Natural killer cell treated with Interleukin-12 subunit alpha and Interleukin-12 subunit beta and Interleukin-15 and Interleukin-18, amount 100 ng/mL, for 72 hours (primary cell): ENCODE data around the gene ACSM3. TPM values are rescaled to one million over a fixed set of nuclear protein-coding genes. Genes with fewer than 3 reads are reported as not detected.

Experiments used
- ATAC-seq, 2 donors: fragments of 150-1000 bp; cut with Tn5 transposase in 1 of 2; sonication (Bioruptor Pico), chemical (Tn5 transposase) in 1 of 2; 2 replicates each; pipeline ENCODE4 v1.10.0; 2021
- DNase-seq: peaks from one replicate; pipeline ENCODE4 v3.0.0; 2022; ENCODE audit warnings: low spot score
- H3K27ac Mint-ChIP-seq, 2 donors: 1 replicate in 1 of 2; 2 replicates in 1 of 2; pipeline ENCODE4 v1.8.0; 2022; ENCODE audit warnings: mixed read lengths in 2 of 2, mild to moderate bottlenecking in 1 of 2, moderate library complexity in 1 of 2
- H3K27me3 Mint-ChIP-seq, 2 donors: 1 replicate in 1 of 2; 2 replicates in 1 of 2; pipeline ENCODE4 v1.8.0; 2022; ENCODE audit warnings: mixed read lengths in 2 of 2
- H3K36me3 Mint-ChIP-seq: one replicate; pipeline ENCODE4 v1.8.0; 2022; ENCODE audit warnings: mixed read lengths
- H3K4me1 Mint-ChIP-seq, 2 donors: 1 replicate in 1 of 2; 2 replicates in 1 of 2; pipeline ENCODE4 v1.8.0; 2022; ENCODE audit warnings: low read depth in 2 of 2, mixed read lengths in 2 of 2, mild to moderate bottlenecking in 1 of 2
- H3K4me3 Mint-ChIP-seq: one replicate; pipeline ENCODE4 v1.8.0; 2022; ENCODE audit warnings: mixed read lengths
- H3K9me3 Mint-ChIP-seq: 2 replicates; pipeline ENCODE4 v1.8.0; 2022; ENCODE audit warnings: mixed read lengths
- total RNA-seq, 2 donors: library from RNA; stranded (reverse); gene quantifications; one replicate each; pipeline ENCODE4 v1.2.3, GENCODE V29; 2022

The ACSM3 gene
- total RNA-seq, 2 donors from 2014 or later = 1.5 to 7.2 TPM

- DNase-seq = no peak
- no peak for ATAC-seq
- H3K36me3 Mint-ChIP-seq = peaks cover 11% of the 10 kb centered on the region
- no peak overlapping the region for H3K4me3 Mint-ChIP-seq
- no peaks in the 10 kb centered on the region for H3K9me3 Mint-ChIP-seq
- H3K27me3 Mint-ChIP-seq = no peaks in the 10 kb centered on the region
- no peak overlapping the region for H3K27ac Mint-ChIP-seq
- H3K4me1 Mint-ChIP-seq = no peaks in the 10 kb centered on the region
Measured at GRCh38 chr16:20829536-20829935, 65.7 kb downstream of the ACSM3 start.

DNA sequence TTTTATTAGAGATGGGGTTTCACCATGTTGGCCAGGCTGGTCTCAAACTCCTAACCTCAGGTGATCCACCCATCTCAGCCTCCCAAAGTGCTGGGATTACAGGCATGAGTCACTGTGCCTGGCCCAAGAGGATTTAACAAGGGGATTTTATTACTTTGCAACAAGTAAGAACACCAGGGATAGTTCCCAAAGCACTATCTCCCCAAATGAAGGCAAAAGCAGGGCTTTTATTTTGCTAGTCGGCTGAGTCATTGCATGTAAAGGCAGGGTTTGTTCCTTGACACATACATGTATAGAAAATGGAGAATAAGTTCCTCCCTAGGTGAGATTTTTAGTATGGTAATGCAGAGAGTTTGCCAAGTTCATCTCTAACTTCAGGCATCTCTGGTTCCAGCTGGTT lies 66.6 kb downstream of the ACSM3 start:
- H3K36me3 Mint-ChIP-seq = peaks cover 19% of the 10 kb centered on the region
- no peaks in the 10 kb centered on the region for H3K4me1 Mint-ChIP-seq
- no peaks in the 10 kb centered on the region for H3K27me3 Mint-ChIP-seq
- H3K4me3 Mint-ChIP-seq = no peak overlapping the region
- ATAC-seq = no peak
- H3K9me3 Mint-ChIP-seq = no peaks in the 10 kb centered on the region
- DNase-seq = no peak
- no peak overlapping the region for H3K27ac Mint-ChIP-seq

DNA sequence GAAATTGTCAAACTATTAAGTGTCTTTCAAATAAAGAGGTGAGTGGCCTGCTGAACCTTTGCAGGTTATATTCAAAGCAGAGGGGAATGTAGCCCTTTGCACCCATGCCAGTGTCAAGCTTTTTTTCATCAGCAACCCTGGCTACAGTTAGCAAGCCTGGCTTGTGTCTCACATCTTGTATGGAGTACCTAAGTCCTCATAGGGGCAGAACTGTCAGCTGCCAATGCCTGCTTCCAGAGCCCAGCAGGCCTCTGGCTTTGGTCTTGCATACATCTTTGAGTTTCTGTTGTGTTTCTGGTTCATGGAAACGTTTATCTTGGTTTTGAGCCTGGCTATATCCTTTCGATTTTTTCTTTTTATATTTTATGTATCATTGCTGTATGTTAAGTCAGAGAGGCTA lies 69.3 kb downstream of the ACSM3 start:
- peaks cover 21% of the 10 kb centered on the region for H3K36me3 Mint-ChIP-seq
- H3K4me1 Mint-ChIP-seq = no peaks in the 10 kb centered on the region
- H3K9me3 Mint-ChIP-seq = no peaks in the 10 kb centered on the region
- no peaks in the 10 kb centered on the region for H3K27me3 Mint-ChIP-seq
- no peak for DNase-seq
- no peak for ATAC-seq
- no peak overlapping the region for H3K27ac Mint-ChIP-seq
- no peak overlapping the region for H3K4me3 Mint-ChIP-seq

DNA sequence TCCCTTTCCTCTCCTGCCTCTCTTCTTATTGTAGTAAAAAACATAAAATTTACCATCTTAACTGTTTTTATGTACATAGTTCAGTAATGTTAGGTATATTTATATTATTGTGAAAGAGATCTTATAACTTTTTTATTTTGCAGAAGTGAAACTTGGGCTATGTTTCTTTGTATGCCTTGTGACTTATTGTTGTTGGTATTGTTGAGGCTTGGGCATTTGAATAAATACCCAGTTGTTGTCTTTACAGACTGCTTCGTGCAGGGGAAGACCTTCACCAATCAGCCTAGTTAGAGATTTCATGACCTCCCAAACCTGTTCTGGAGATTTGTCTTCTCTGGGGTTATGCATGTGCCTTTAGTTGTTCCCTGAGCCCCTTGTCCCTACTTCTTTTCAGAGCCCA lies 74.4 kb downstream of the ACSM3 start:
- DNase-seq (no peak), ATAC-seq (no peak)
- Mint-ChIP-seq H3K36me3 (peaks cover 21% of the 10 kb centered on the region), H3K9me3 (no peaks in the 10 kb centered on the region), H3K4me3 (no peak overlapping the region), H3K27me3 (no peaks in the 10 kb centered on the region), H3K27ac (no peak overlapping the region), H3K4me1 (no peaks in the 10 kb centered on the region)

DNA sequence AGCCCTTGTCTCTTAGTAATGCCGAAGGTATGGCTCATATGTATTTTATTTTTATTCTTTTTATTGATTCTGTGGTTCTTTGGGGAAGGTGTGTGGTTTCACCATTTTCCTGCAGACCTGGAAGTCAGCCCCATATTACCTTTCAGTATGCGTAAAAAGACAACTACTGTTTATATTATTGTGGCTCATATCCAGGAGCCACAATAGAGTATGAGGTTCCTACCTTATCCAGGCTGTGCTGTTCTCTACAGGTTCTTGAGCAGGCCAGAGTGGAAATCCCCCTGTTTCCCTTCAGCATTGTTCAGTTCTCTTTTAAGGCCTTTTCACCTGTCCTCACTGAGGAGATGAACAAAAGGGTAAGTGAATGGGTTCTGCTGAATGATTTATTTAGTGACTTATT lies 75.7 kb downstream of the ACSM3 start:
- Mint-ChIP-seq H3K36me3 (peaks cover 19% of the 10 kb centered on the region), H3K27me3 (no peaks in the 10 kb centered on the region), H3K4me3 (no peak overlapping the region), H3K27ac (no peak overlapping the region), H3K4me1 (peaks cover 7 to 8% of the 10 kb centered on the region in 2 donors), H3K9me3 (no peaks in the 10 kb centered on the region)
- no peak for ATAC-seq
- DNase-seq = no peak

DNA sequence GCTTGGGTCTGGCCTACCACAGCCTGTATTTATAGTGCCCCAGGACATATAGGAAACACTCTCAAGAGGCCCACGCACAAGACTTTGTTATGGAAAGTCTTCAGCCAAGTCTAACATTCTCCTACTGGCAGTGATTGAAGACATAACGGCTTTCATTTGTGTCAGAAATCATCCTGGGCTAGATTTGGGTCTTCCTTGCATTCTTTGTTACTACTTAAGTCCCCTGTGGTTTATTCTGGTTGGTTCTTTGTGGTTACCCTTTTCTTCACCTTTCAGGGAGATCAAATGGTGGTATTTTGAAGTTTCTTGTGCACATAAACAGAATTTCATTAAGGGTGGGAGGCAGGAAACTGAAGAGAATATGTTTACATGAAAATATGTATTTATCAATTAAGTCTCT lies 80.2 kb downstream of the ACSM3 start:
- Mint-ChIP-seq H3K27ac (peak overlapping the region; percentile 27 to 79), H3K4me3 (peak overlapping the region; percentile 16), H3K9me3 (no peaks in the 10 kb centered on the region), H3K36me3 (no peaks in the 10 kb centered on the region), H3K4me1 (peaks cover 26 to 35% of the 10 kb centered on the region in 2 donors), H3K27me3 (no peaks in the 10 kb centered on the region)
- DNase-seq = no peak
- no peak for ATAC-seq

DNA sequence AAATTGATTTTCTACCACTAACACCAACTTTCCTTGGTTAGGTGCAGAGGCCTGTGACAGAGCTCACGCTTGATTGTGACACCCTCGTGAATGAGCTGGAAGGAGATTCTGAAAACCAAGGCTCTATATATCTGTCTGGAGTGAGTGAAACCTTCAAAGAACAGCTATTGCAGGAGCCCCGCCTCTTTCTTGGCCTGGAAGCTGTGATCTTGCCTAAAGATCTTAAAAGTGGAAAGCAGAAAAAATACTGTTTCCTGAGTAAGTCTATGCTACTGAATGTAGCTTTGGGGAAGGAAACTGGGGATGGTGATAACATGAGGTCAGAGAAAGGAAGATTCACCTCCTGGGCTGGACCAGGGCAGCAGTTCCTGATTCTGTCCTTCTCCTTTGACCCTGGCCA lies 80.8 kb downstream of the ACSM3 start:
- DNase-seq (no peak), ATAC-seq (peak; percentile 43 to 46)
- no peaks in the 10 kb centered on the region for H3K9me3 Mint-ChIP-seq
- H3K36me3 Mint-ChIP-seq = no peaks in the 10 kb centered on the region
- no peaks in the 10 kb centered on the region for H3K27me3 Mint-ChIP-seq
- peak overlapping the region; percentile 16 for H3K4me3 Mint-ChIP-seq
- H3K27ac Mint-ChIP-seq = peak overlapping the region; percentile 27 to 79
- H3K4me1 Mint-ChIP-seq = peaks cover 30 to 40% of the 10 kb centered on the region in 2 donors

DNA sequence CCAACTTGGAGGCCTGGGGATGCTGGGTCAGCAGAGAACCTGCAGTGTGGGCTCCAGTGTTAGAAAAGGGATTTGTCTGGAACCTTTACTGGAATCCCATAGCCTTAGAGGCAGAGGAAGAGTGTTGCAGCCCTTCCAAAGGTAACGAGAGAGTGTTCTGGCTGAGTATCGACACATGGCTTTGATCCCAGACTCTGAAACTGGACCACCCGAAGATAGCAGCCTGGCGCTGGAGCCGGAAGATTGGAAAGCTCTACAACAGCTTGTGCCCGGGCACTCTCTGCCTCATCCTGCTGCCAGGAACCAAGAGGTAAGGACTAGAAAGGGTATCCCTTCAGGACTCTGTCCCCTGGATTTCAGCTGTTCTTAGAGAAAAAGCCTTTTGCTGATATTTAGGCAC lies 82.2 kb downstream of the ACSM3 start:
- H3K4me1 Mint-ChIP-seq = peaks cover 37 to 49% of the 10 kb centered on the region in 2 donors
- no peak overlapping the region for H3K4me3 Mint-ChIP-seq
- no peaks in the 10 kb centered on the region for H3K36me3 Mint-ChIP-seq
- ATAC-seq (no peak), DNase-seq (no peak)
- H3K27me3 Mint-ChIP-seq = no peaks in the 10 kb centered on the region
- no peaks in the 10 kb centered on the region for H3K9me3 Mint-ChIP-seq
- peak overlapping the region in 1 of 2 donors; percentile 79 for H3K27ac Mint-ChIP-seq

GRCh38 chr16:20846551-20846950 lies 82.7 kb downstream of the ACSM3 start:
- H3K27me3 Mint-ChIP-seq = no peaks in the 10 kb centered on the region
- H3K9me3 Mint-ChIP-seq = no peaks in the 10 kb centered on the region
- DNase-seq = no peak
- no peaks in the 10 kb centered on the region for H3K36me3 Mint-ChIP-seq
- peaks cover 37 to 49% of the 10 kb centered on the region in 2 donors for H3K4me1 Mint-ChIP-seq
- H3K4me3 Mint-ChIP-seq = no peak overlapping the region
- no peak for ATAC-seq
- peak overlapping the region; percentile 48 to 64 for H3K27ac Mint-ChIP-seq

Other genes starting within 250 kb of the ACSM3 start
- gene ACSM2B, start 187.6 kb upstream of the ACSM3 start, total RNA-seq = not detected
- under 1 TPM in 1 of 2 donors, not detected in 1; 0.67 TPM for gene ACSM1, start 66.3 kb upstream of the ACSM3 start, total RNA-seq
- gene THUMPD1, start 22.2 kb upstream of the ACSM3 start, total RNA-seq = 10 to 100 TPM; 39.6 to 43.5 TPM
- 10 to 100 TPM; 14.7 to 22.8 TPM for gene ERI2, start 42.5 kb downstream of the ACSM3 start, total RNA-seq
- gene REXO5, start 42.5 kb downstream of the ACSM3 start, total RNA-seq = 10 to 100 TPM in 1 of 2 donors, 1 to 10 TPM in 1; 8.3 to 15.8 TPM
- 10 to 100 TPM; 36.7 to 47.4 TPM for gene DCUN1D3, start 136.3 kb downstream of the ACSM3 start, total RNA-seq
- gene LYRM1, start 136.8 kb downstream of the ACSM3 start, total RNA-seq = 10 to 100 TPM; 39.0 to 52.2 TPM